ENCODE measurements around the gene GCLC. TPM values are rescaled to one million over a fixed set of nuclear protein-coding genes. Genes with fewer than 3 reads are reported as not detected.

GCLC gene
- total RNA-seq, 1 donor from 2014 or later = 29.6 TPM

GRCh38 chr6:53524455-53524815 is 20.5 kb downstream of the GCLC start:
- DNase-seq = no peak

GRCh38 chr6:53523511-53524454 is 21.1 kb downstream of the GCLC start:
- no peak for DNase-seq

- DNase-seq = peak; percentile 13
These were observed 24.5 kb downstream of the GCLC start for GRCh38 chr6:53520320-53520928.

- DNase-seq = no peak
These were observed 26.0 kb downstream of the GCLC start for GRCh38 chr6:53518862-53519261.

- no peak for DNase-seq
These were observed 27.9 kb downstream of the GCLC start for GRCh38 chr6:53517021-53517420.

- no peak for DNase-seq
These were observed 30.2 kb downstream of the GCLC start for GRCh38 chr6:53514677-53515076.

- peak; percentile 61 for DNase-seq
These were observed 31.4 kb downstream of the GCLC start for GRCh38 chr6:53513519-53513966.

GRCh38 chr6:53513056-53513455 is 31.8 kb downstream of the GCLC start:
- peak; percentile 10 for DNase-seq

- DNase-seq = no peak
These were observed 32.3 kb downstream of the GCLC start for GRCh38 chr6:53512626-53513025.

- no peak for DNase-seq
These were observed 34.2 kb downstream of the GCLC start for GRCh38 chr6:53510746-53511145.

- DNase-seq = no peak
These were observed 38.0 kb downstream of the GCLC start for GRCh38 chr6:53506872-53507271.

GRCh38 chr6:53504512-53504911 is 40.4 kb downstream of the GCLC start:
- no peak for DNase-seq

GRCh38 chr6:53503060-53503459 is 41.8 kb downstream of the GCLC start:
- no peak for DNase-seq

GRCh38 chr6:53501432-53501831 is 43.5 kb downstream of the GCLC start:
- no peak for DNase-seq

- DNase-seq = no peak
These were observed 44.8 kb downstream of the GCLC start for GRCh38 chr6:53500095-53500494.

- DNase-seq = no peak
These were observed 45.8 kb downstream of the GCLC start for GRCh38 chr6:53499094-53499493.

GRCh38 chr6:53498649-53499048 is 46.3 kb downstream of the GCLC start:
- no peak for DNase-seq

GRCh38 chr6:53497905-53498304 is 47.0 kb downstream of the GCLC start:
- DNase-seq = no peak

GRCh38 chr6:53496797-53497375 is 48.0 kb downstream of the GCLC start:
- no peak for DNase-seq

- DNase-seq = peak; percentile 17
These were observed 49.1 kb downstream of the GCLC start for GRCh38 chr6:53495506-53496499.

GRCh38 chr6:53494076-53494475 is 50.8 kb downstream of the GCLC start:
- no peak for DNase-seq

GRCh38 chr6:53493635-53494025 is 51.3 kb downstream of the GCLC start:
- no peak for DNase-seq

Measured in tongue (tissue), 2 donors.